HEK293T (cell line): ENCODE results near the gene ARPC4.

Source experiments
- HDGF ChIP-seq: fragments of 450-650 bp; IDR thresholded peaks from 2 replicates; pipeline ENCODE4 v1.6.1; 2017; ENCODE audit warnings: antibody characterized with exemption, borderline replicate concordance
- SUZ12 ChIP-seq: fragments of 450-650 bp; IDR thresholded peaks from 2 replicates; pipeline ENCODE4 v1.6.1; 2016; ENCODE audit warnings: mild to moderate bottlenecking
- TARDBP ChIP-seq: fragments of 450-650 bp; IDR thresholded peaks from 2 replicates; pipeline ENCODE4 v1.6.1; 2016

- no peak for TF ChIP-seq HDGF
- TF ChIP-seq SUZ12 = no peak
- TF ChIP-seq TARDBP = no peak
These were observed at the start of gene ARPC4, which contains the start of gene TADA3 for GRCh38 chr3:9792405-9793160.
